Neural cell (in vitro differentiated cells): Measurements from ENCODE around the gene C1orf226. TPM values are rescaled to one million over a fixed set of nuclear protein-coding genes. Genes with fewer than 3 reads are reported as not detected.

Experiments used
- H2AFZ ChIP-seq: fragments of 200-600, 300-800 bp; sonication (generic), shearing (Covaris generic); 2 replicates; pipeline ENCODE4 v1.6.0; 2014; ENCODE audit warnings: low read depth, mild to moderate bottlenecking, antibody characterized with exemption, low read length, moderate library complexity
- H3F3A ChIP-seq: fragments of 200-600 bp; shearing (Covaris generic); 2 replicates; pipeline ENCODE4 v1.6.1; 2016; ENCODE audit warnings: mild to moderate bottlenecking, moderate library complexity, mixed read lengths, antibody characterized with exemption, low read length; ENCODE audit not compliant: insufficient read depth, poor library complexity, severe bottlenecking
- H3K27ac ChIP-seq: fragments of 200-600, 300-800 bp; sonication (generic), shearing (Covaris generic); 2 replicates; pipeline ENCODE4 v1.5.1; 2014; ENCODE audit warnings: mild to moderate bottlenecking, low read length, moderate library complexity
- H3K27me3 ChIP-seq: fragments of 300-800, 200-600 bp; sonication (generic), shearing (Covaris generic); 2 replicates; pipeline ENCODE4 v1.6.0; 2014; ENCODE audit warnings: mild to moderate bottlenecking, low read depth, low read length, moderate library complexity; ENCODE audit not compliant: insufficient read depth
- H3K36me3 ChIP-seq: fragments of 300-800, 200-600 bp; sonication (generic), shearing (Covaris generic); 2 replicates; pipeline ENCODE4 v1.5.1; 2014; ENCODE audit warnings: mild to moderate bottlenecking, antibody characterized with exemption, low read length, moderate library complexity; ENCODE audit not compliant: insufficient read depth
- H3K4me2 ChIP-seq: fragments of 300-800, 200-600 bp; sonication (generic), shearing (Covaris generic); 2 replicates; pipeline ENCODE4 v1.6.0; 2014; ENCODE audit warnings: mild to moderate bottlenecking, low read length
- H3K4me3 ChIP-seq: fragments of 300-800, 200-600 bp; sonication (generic), shearing (Covaris generic); 2 replicates; pipeline ENCODE4 v1.5.1; 2014; ENCODE audit warnings: mild to moderate bottlenecking, low read length, moderate library complexity
- H3K79me2 ChIP-seq: fragments of 200-600 bp; shearing (Covaris generic); replicated peaks from 2 replicates; pipeline ENCODE4 v1.6.0; 2014; ENCODE audit warnings: mild to moderate bottlenecking, low read length, moderate library complexity; ENCODE audit not compliant: insufficient read depth
- H3K9ac ChIP-seq: fragments of 300-800, 200-600 bp; sonication (generic), shearing (Covaris generic); 2 replicates; pipeline ENCODE4 v1.6.1; 2016; ENCODE audit warnings: mild to moderate bottlenecking, low read length, mixed read lengths
- H3K9me2 ChIP-seq: fragments of 200-600 bp; shearing (Covaris generic); 2 replicates; pipeline ENCODE4 v1.6.1; 2016; ENCODE audit warnings: mild to moderate bottlenecking, low read length, mixed read lengths; ENCODE audit not compliant: insufficient read depth
- H3K9me3 ChIP-seq: fragments of 200-600, 300-800 bp; sonication (generic), shearing (Covaris generic); 2 replicates; pipeline ENCODE4 v1.6.1; 2016; ENCODE audit warnings: mild to moderate bottlenecking, mixed run types, low read length, moderate library complexity, mixed read lengths
- H4K20me1 ChIP-seq: fragments of 200-600 bp; shearing (Covaris generic); 2 replicates; pipeline ENCODE4 v1.6.1; 2016; ENCODE audit warnings: mild to moderate bottlenecking, mixed run types; ENCODE audit not compliant: insufficient read depth
- EP300 ChIP-seq: fragments of 450-650 bp; conservative IDR thresholded peaks from 2 replicates; pipeline ENCODE4 v1.6.1; 2014; ENCODE audit warnings: antibody characterized with exemption, mild to moderate bottlenecking, moderate library complexity; ENCODE audit not compliant: poor library complexity, severe bottlenecking
- EZH2 ChIP-seq: fragments of 200-600, 300-800 bp; shearing (Covaris generic), sonication (generic); IDR thresholded peaks from 2 replicates; pipeline ENCODE4 v1.6.1; 2014; ENCODE audit warnings: antibody characterized with exemption, low read length, borderline replicate concordance, mild to moderate bottlenecking; ENCODE audit not compliant: insufficient read depth, poor library complexity, severe bottlenecking
- MXI1 ChIP-seq: fragments of 450-650 bp; conservative IDR thresholded peaks from 2 replicates; pipeline ENCODE4 v1.6.1; 2014; ENCODE audit warnings: antibody characterized with exemption, mild to moderate bottlenecking; ENCODE audit not compliant: poor library complexity, severe bottlenecking
- POLR2AphosphoS5 ChIP-seq: IDR thresholded peaks from 2 replicates; pipeline ENCODE4 v1.6.1; 2012
- RAD21 ChIP-seq: fragments of 450-650 bp; conservative IDR thresholded peaks from 2 replicates; pipeline ENCODE4 v1.6.1; 2014; ENCODE audit warnings: antibody characterized with exemption, mild to moderate bottlenecking, moderate library complexity
- SMC3 ChIP-seq: fragments of 450-650 bp; conservative IDR thresholded peaks from 2 replicates; pipeline ENCODE4 v1.6.1; 2014; ENCODE audit warnings: antibody characterized with exemption, mild to moderate bottlenecking, moderate library complexity; ENCODE audit not compliant: poor library complexity
- TAF1 ChIP-seq: IDR thresholded peaks from 2 replicates; pipeline ENCODE4 v1.6.1; 2012; ENCODE audit warnings: low read depth
- polyA plus RNA-seq: library from polyadenylated mRNA; depleted of rRNA; stranded (reverse); fragments of >200 nt; gene quantifications from 2 replicates; pipeline ENCODE4 v1.2.3, GENCODE V29; 2014
- TF ChIP-seq, protein P1 (sequence below): fragments of 450-650 bp; IDR thresholded peaks from 2 replicates; pipeline ENCODE4 v1.5.1; 2014; ENCODE audit warnings: antibody characterized with exemption, mild to moderate bottlenecking, moderate library complexity; ENCODE audit not compliant: poor library complexity, severe bottlenecking
- TF ChIP-seq, protein P2 (sequence below): IDR thresholded peaks from 2 replicates; pipeline ENCODE4 v1.6.1; 2012; ENCODE audit warnings: borderline replicate concordance

Gene C1orf226
- polyA plus RNA-seq, 1 donor from 2014 or later = 6.7 TPM

DNA sequence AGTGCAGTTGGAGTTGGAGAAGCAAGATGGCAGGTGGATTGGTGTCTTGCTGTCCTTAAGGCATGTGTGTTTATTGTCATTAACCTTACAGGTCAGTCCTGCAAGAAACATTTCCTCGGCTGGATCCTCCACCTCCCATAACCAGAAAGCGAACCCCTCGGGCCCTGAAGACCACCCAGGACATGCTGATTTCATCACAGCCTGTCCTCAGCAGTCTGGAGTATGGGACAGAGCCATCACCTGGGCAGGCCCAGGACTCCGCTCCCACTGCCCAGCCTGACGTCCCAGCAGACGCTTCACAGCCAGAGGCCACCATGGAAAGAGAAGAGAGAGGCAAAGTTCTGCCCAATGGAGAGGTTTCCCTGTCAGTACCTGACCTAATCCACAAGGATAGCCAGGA is 1.6 kb downstream of the C1orf226 start:
- Histone ChIP-seq H3F3A (no peaks in the 10 kb centered on the region), H4K20me1 (no peaks in the 10 kb centered on the region), H3K27ac (no peak overlapping the region), H3K9ac (no peak overlapping the region), H3K27me3 (no peaks in the 10 kb centered on the region), H3K9me3 (no peaks in the 10 kb centered on the region), H3K36me3 (peaks cover 8% of the 10 kb centered on the region), H3K79me2 (no peaks in the 10 kb centered on the region), H3K4me3 (no peak overlapping the region), H3K9me2 (no peaks in the 10 kb centered on the region), H2AFZ (no peak overlapping the region), H3K4me2 (no peak overlapping the region)
- no peak for TF ChIP-seq POLR2AphosphoS5
- no peak for TF ChIP-seq EP300
- TF ChIP-seq, protein P1, sequence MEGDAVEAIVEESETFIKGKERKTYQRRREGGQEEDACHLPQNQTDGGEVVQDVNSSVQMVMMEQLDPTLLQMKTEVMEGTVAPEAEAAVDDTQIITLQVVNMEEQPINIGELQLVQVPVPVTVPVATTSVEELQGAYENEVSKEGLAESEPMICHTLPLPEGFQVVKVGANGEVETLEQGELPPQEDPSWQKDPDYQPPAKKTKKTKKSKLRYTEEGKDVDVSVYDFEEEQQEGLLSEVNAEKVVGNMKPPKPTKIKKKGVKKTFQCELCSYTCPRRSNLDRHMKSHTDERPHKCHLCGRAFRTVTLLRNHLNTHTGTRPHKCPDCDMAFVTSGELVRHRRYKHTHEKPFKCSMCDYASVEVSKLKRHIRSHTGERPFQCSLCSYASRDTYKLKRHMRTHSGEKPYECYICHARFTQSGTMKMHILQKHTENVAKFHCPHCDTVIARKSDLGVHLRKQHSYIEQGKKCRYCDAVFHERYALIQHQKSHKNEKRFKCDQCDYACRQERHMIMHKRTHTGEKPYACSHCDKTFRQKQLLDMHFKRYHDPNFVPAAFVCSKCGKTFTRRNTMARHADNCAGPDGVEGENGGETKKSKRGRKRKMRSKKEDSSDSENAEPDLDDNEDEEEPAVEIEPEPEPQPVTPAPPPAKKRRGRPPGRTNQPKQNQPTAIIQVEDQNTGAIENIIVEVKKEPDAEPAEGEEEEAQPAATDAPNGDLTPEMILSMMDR = no peak
- no peak for TF ChIP-seq RAD21
- TF ChIP-seq, protein P2, sequence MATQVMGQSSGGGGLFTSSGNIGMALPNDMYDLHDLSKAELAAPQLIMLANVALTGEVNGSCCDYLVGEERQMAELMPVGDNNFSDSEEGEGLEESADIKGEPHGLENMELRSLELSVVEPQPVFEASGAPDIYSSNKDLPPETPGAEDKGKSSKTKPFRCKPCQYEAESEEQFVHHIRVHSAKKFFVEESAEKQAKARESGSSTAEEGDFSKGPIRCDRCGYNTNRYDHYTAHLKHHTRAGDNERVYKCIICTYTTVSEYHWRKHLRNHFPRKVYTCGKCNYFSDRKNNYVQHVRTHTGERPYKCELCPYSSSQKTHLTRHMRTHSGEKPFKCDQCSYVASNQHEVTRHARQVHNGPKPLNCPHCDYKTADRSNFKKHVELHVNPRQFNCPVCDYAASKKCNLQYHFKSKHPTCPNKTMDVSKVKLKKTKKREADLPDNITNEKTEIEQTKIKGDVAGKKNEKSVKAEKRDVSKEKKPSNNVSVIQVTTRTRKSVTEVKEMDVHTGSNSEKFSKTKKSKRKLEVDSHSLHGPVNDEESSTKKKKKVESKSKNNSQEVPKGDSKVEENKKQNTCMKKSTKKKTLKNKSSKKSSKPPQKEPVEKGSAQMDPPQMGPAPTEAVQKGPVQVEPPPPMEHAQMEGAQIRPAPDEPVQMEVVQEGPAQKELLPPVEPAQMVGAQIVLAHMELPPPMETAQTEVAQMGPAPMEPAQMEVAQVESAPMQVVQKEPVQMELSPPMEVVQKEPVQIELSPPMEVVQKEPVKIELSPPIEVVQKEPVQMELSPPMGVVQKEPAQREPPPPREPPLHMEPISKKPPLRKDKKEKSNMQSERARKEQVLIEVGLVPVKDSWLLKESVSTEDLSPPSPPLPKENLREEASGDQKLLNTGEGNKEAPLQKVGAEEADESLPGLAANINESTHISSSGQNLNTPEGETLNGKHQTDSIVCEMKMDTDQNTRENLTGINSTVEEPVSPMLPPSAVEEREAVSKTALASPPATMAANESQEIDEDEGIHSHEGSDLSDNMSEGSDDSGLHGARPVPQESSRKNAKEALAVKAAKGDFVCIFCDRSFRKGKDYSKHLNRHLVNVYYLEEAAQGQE = no peak
- TF ChIP-seq EZH2 = no peak
- no peak for TF ChIP-seq SMC3
- TF ChIP-seq MXI1 = no peak
- TF ChIP-seq TAF1 = no peak

DNA sequence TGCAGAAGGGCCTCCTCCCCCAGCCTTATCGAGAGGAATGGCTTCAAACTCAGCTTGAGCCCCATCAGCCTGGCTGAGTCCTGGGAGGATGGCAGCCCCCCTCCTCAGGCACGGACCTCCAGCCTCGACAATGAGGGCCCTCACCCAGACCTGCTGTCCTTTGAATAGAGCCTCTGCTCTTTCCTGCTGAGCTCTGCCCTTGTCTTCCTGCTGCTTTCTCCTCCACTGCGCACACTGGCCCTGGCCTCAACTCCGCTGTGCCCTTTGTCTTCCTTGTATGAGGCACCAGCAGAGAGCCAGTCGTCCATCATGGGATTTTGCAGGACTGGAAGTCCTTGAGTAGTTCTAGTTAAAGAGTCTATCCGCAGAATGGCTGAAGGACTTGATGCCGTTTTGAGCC is 2.0 kb downstream of the C1orf226 start:
- Histone ChIP-seq H4K20me1 (no peaks in the 10 kb centered on the region), H3K4me3 (no peak overlapping the region), H3K9me3 (no peaks in the 10 kb centered on the region), H3K4me2 (no peak overlapping the region), H3K36me3 (peaks cover 8% of the 10 kb centered on the region), H2AFZ (no peak overlapping the region), H3K9me2 (no peaks in the 10 kb centered on the region), H3K27ac (no peak overlapping the region), H3F3A (no peaks in the 10 kb centered on the region), H3K27me3 (no peaks in the 10 kb centered on the region), H3K9ac (no peak overlapping the region), H3K79me2 (no peaks in the 10 kb centered on the region)
- no peak for TF ChIP-seq EP300
- TF ChIP-seq POLR2AphosphoS5 = no peak
- no peak for TF ChIP-seq TAF1
- no peak for TF ChIP-seq RAD21
- TF ChIP-seq, protein P2 = no peak
- TF ChIP-seq, protein P1 = no peak
- TF ChIP-seq EZH2 = no peak
- no peak for TF ChIP-seq MXI1
- TF ChIP-seq SMC3 = no peak
